Prostate gland (tissue), 2 donors: ENCODE data around the gene DYNC1H1. TPM values are rescaled to one million over a fixed set of nuclear protein-coding genes. Genes with fewer than 3 reads are reported as not detected.

Experiments used
- DNase-seq: peaks from one replicate; pipeline ENCODE4 v3.0.0-alpha.2; 2019; ENCODE audit warnings: low spot score
- H3K27ac ChIP-seq, 2 donors: fragments of 200-600 bp; sonication (generic); 2 replicates each; pipeline ENCODE4 v1.5.1; 2017 to 2019
- H3K27me3 ChIP-seq: fragments of 200-600 bp; sonication (generic); replicated peaks from 2 replicates; pipeline ENCODE4 v1.5.1; 2019; ENCODE audit not compliant: insufficient read depth
- H3K36me3 ChIP-seq, 2 donors: fragments of 200-600 bp; sonication (generic); 1 replicate in 1 of 2; 2 replicates in 1 of 2; pipeline versions ENCODE4 v1.5.1 to v1.8.1; 2017 to 2019
- H3K4me1 ChIP-seq: fragments of 200-600 bp; sonication (generic); replicated peaks from 2 replicates; pipeline ENCODE4 v1.5.1; 2019
- H3K4me3 ChIP-seq, 2 donors: fragments of 200-600 bp; sonication (generic); 2 replicates each; pipeline ENCODE4 v1.5.1; 2017 to 2019
- H3K9me3 ChIP-seq: fragments of 200-600 bp; sonication (generic); 2 replicates; pipeline ENCODE4 v1.5.1; 2017
- CTCF ChIP-seq, 4 experiments: fragments of 200-600 bp in 2 of 4; fragments of 450-650 bp in 2 of 4; sonication (generic) in 2 of 4; IDR thresholded peaks; 1 replicate in 3 of 4; 2 replicates in 1 of 4; pipeline ENCODE4 v1.5.1; 2016 to 2019; ENCODE audit warnings: antibody characterized with exemption in 4 of 4, mild to moderate bottlenecking in 2 of 4, moderate library complexity in 2 of 4
- POLR2A ChIP-seq: fragments of 450-650 bp; IDR thresholded peaks from one replicate; pipeline ENCODE4 v1.6.1; 2016; ENCODE audit warnings: antibody characterized with exemption, mild to moderate bottlenecking
- POLR2AphosphoS5 ChIP-seq: sonication (generic); formaldehyde crosslinking; IDR thresholded peaks from one replicate; pipeline ENCODE4 v1.6.1; 2017; ENCODE audit warnings: antibody characterized with exemption
- WGBS: methylation state at CpG from one replicate; pipeline ENCODE4 v1.1.5; 2018; 5-methylcytosine and 5-hydroxymethylcytosine counted together
- intact Hi-C: fragments of 100-400 bp; cut with DNase I; formaldehyde crosslinking; loops from one replicate; pipeline ENCODE4 v1.14.2; 2022
- small RNA-seq, 2 donors: library from RNA; depleted of rRNA; stranded (forward); fragments of <200 nt; gene quantifications; one replicate each; pipeline ENCODE3, GENCODE V24; 2016
- total RNA-seq, 2 donors: library from RNA; depleted of rRNA; stranded (reverse); fragments of >200 nt; gene quantifications; one replicate each; pipeline ENCODE4 v1.1.0, GENCODE V29; 2016

Gene DYNC1H1
- total RNA-seq, 2 donors from 2014 or later = 366 to 616 TPM

DNA sequence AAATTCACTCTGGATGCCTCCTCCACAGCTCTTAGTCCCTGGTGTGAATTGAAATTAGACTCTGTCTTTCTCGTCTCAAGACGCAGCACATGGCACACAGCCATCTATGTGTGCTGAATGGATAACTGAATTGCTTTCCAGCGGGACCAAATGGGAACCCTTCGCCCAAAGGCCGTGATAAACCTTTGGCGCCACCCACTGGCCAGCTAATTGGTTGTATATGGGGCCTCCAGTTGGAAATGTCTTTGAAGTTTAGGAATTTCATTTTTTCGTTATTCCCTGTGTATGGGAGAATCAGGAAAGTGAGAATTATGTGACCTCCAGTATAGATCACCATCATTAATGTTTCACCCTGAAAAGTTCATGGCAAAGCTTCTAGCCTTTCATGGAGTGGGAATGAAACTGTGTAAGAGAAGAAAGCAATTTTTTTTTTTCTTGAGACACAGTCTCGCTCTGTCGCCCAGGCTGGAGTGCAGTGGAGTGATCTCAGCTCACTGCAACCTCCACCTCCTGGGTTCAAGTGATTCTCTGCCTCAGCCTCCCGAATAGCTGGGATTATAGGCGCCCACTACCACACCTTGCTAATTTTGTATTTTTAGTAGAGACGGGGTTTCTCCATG lies 132.3 kb downstream of the DYNC1H1 start:
- Histone ChIP-seq H3K4me1 (peaks cover 5% of the 10 kb centered on the region), H3K27me3 (no peaks in the 10 kb centered on the region), H3K4me3 (no peak overlapping the region), H3K27ac (no peak overlapping the region), H3K9me3 (no peaks in the 10 kb centered on the region), H3K36me3 (no peaks in the 10 kb centered on the region)
- intact Hi-C loops = loop anchor here (10.0 kb wide), 1 partner anchor 392 kb away; no protein-coding TSS in a partner anchor
- TF ChIP-seq CTCF (IDR thresholded peaks at IDR 0.05) = peak; percentile 35 to 87 (median 80)
- no peak for TF ChIP-seq POLR2A
- peak; percentile 81 for TF ChIP-seq POLR2AphosphoS5
- DNase-seq = peak; percentile 87
- 31% methylated on average over 12 of the region's 12 CpGs for WGBS

GRCh38 chr14:102097441-102098135 lies 133.2 kb downstream of the DYNC1H1 start:
- no peak for DNase-seq
- TF ChIP-seq POLR2A (no peak), CTCF (IDR thresholded peaks at IDR 0.05) (no peak), POLR2AphosphoS5 (no peak)

GRCh38 chr14:102103062-102103695 lies 138.8 kb downstream of the DYNC1H1 start:
- DNase-seq = no peak
- WGBS = 95% methylated on average over 10 of the region's 10 CpGs
- Histone ChIP-seq H3K4me1 (no peaks in the 10 kb centered on the region), H3K27me3 (no peaks in the 10 kb centered on the region), H3K36me3 (no peaks in the 10 kb centered on the region), H3K4me3 (no peak overlapping the region), H3K9me3 (no peaks in the 10 kb centered on the region), H3K27ac (no peak overlapping the region)
- intact Hi-C loops = no loop called here
- TF ChIP-seq POLR2AphosphoS5 (no peak), CTCF (IDR thresholded peaks at IDR 0.05) (no peak), POLR2A (no peak)

More at GRCh38 chr14:102097441-102098135, 133.2 kb downstream of the DYNC1H1 start:
- H3K27ac ChIP-seq = peak overlapping the region in 1 of 2 donors; percentile 7
- H3K9me3 ChIP-seq = no peaks in the 10 kb centered on the region
- H3K36me3 ChIP-seq = no peaks in the 10 kb centered on the region
- no peak overlapping the region for H3K4me3 ChIP-seq
- WGBS = 46% methylated on average over 7 of the region's 7 CpGs
- intact Hi-C loops = loop anchor here (10.0 kb wide), 1 partner anchor 393 kb away; no protein-coding TSS in a partner anchor
- H3K4me1 ChIP-seq = peaks cover 5% of the 10 kb centered on the region
- H3K27me3 ChIP-seq = no peaks in the 10 kb centered on the region

- Histone ChIP-seq H3K9me3 (no peaks in the 10 kb centered on the region), H3K27me3 (no peaks in the 10 kb centered on the region), H3K36me3 (no peaks in the 10 kb centered on the region), H3K4me3 (no peak overlapping the region), H3K4me1 (no peaks in the 10 kb centered on the region), H3K27ac (no peak overlapping the region)
- no peak for DNase-seq
- TF ChIP-seq POLR2AphosphoS5 = no peak
- TF ChIP-seq POLR2A = no peak
- TF ChIP-seq CTCF (IDR thresholded peaks at IDR 0.05) = no peak
- 79% methylated on average over 4 of the region's 4 CpGs for WGBS
- intact Hi-C loops = no loop called here
These were observed 141.0 kb downstream of the DYNC1H1 start for GRCh38 chr14:102105369-102105768.

Small RNA genes within 50 kb of the gene (small RNA-seq; reads per million reads assigned to genes)
- 0 reads per million in 2 donors for gene AL118558.2
- 0 reads per million in 2 donors for gene RN7SL472P

Other genes starting within 250 kb of the DYNC1H1 start
- 10 to 100 TPM; 67.8 to 96.2 TPM for gene PPP2R5C, start 202.9 kb upstream of the DYNC1H1 start, total RNA-seq
- 100 to 1,000 TPM; 423 to 540 TPM for gene HSP90AA1, start 122.5 kb downstream of the DYNC1H1 start, total RNA-seq
- gene WDR20, start 175.3 kb downstream of the DYNC1H1 start, total RNA-seq = 10 to 100 TPM; 36.6 to 38.6 TPM